ENCODE measurements around the gene UPK3B.
"Not testable (repeated sequence)": the region's sequence is repeated elsewhere in the genome, so short reads cannot be mapped to it uniquely, and the experiment has no call there.

Gene UPK3B

GRCh38 chr7:76492139-76492538 lies 18.2 kb upstream of the UPK3B start:
- not testable (repeated sequence) for DNase-seq (ENCODE audit: low read depth in 2 of 2)

GRCh38 chr7:76495717-76496116 lies 14.6 kb upstream of the UPK3B start:
- not testable (repeated sequence) for DNase-seq (ENCODE audit: low read depth in 2 of 2)

GRCh38 chr7:76497918-76498582 lies 12.3 kb upstream of the UPK3B start:
- not testable (repeated sequence) for DNase-seq (ENCODE audit: low read depth in 2 of 2)

GRCh38 chr7:76498583-76499200 lies 11.7 kb upstream of the UPK3B start:
- not testable (repeated sequence) for DNase-seq (ENCODE audit: low read depth in 2 of 2)

- not testable (repeated sequence) for DNase-seq (ENCODE audit: low read depth in 2 of 2)
Observed at GRCh38 chr7:76499201-76499923, 11.0 kb upstream of the UPK3B start.

- not testable (repeated sequence) for DNase-seq (ENCODE audit: low read depth in 2 of 2)
Observed at GRCh38 chr7:76499924-76500241, 10.5 kb upstream of the UPK3B start.

GRCh38 chr7:76502224-76502623 lies 8.1 kb upstream of the UPK3B start:
- not testable (repeated sequence) for DNase-seq (ENCODE audit: low read depth in 2 of 2)

- DNase-seq (ENCODE audit: low read depth in 2 of 2) = not testable (repeated sequence)
Observed at GRCh38 chr7:76502836-76503235, 7.5 kb upstream of the UPK3B start.

- DNase-seq (ENCODE audit: low read depth in 2 of 2) = not testable (repeated sequence)
Observed at GRCh38 chr7:76503244-76503643, 7.1 kb upstream of the UPK3B start.

- DNase-seq (ENCODE audit: low read depth in 2 of 2) = not testable (repeated sequence)
Observed at GRCh38 chr7:76504351-76505167, 5.8 kb upstream of the UPK3B start.

- no peak for DNase-seq (ENCODE audit: low read depth in 2 of 2)
Observed at GRCh38 chr7:76505168-76506080, 4.9 kb upstream of the UPK3B start.

- DNase-seq (ENCODE audit: low read depth in 2 of 2) = no peak
Observed at GRCh38 chr7:76506081-76506440, 4.3 kb upstream of the UPK3B start.

- DNase-seq (ENCODE audit: low read depth in 2 of 2) = not testable (repeated sequence)
Observed at GRCh38 chr7:76506643-76507042, 3.7 kb upstream of the UPK3B start.

GRCh38 chr7:76507723-76508406 lies 2.5 kb upstream of the UPK3B start:
- no peak for DNase-seq (ENCODE audit: low read depth in 2 of 2)

- DNase-seq (ENCODE audit: low read depth in 2 of 2) = not testable (repeated sequence)
Observed at GRCh38 chr7:76511200-76511910, 1.0 kb downstream of the UPK3B start.

- DNase-seq (ENCODE audit: low read depth in 2 of 2) = not testable (repeated sequence)
Observed at GRCh38 chr7:76511911-76512885, 1.8 kb downstream of the UPK3B start.

- no peak for DNase-seq (ENCODE audit: low read depth in 2 of 2)
Observed at GRCh38 chr7:76512941-76513816, 2.8 kb downstream of the UPK3B start.

Measured in stimulated activated CD8-positive, alpha-beta memory T cell treated with anti-CD3 and anti-CD28 coated beads, Interleukin-7, amount 100 ng/mL, for 4 hours (primary cell).